ENCODE data around the gene CALHM5.

Gene CALHM5

GRCh38 chr6:116550796-116551195 lies 39.4 kb downstream of the CALHM5 start:
- DNase-seq (ENCODE audit: low read depth in 2 of 2) = no peak

- DNase-seq (ENCODE audit: low read depth in 2 of 2) = no peak
These were observed 42.0 kb downstream of the CALHM5 start, which contains the start of gene CALHM4 for GRCh38 chr6:116553451-116553850. CALHM4 (plus strand) TSS chr6:116553751; CDS start chr6:116553794, 43 bp downstream.

GRCh38 chr6:116556065-116556464 lies 44.6 kb downstream of the CALHM5 start:
- no peak for DNase-seq (ENCODE audit: low read depth in 2 of 2)

- no peak for DNase-seq (ENCODE audit: low read depth in 2 of 2)
These were observed 45.5 kb downstream of the CALHM5 start for GRCh38 chr6:116556814-116557415.

- DNase-seq (ENCODE audit: low read depth in 2 of 2) = no peak
These were observed 46.5 kb downstream of the CALHM5 start for GRCh38 chr6:116557893-116558292.

GRCh38 chr6:116560130-116560529 lies 48.7 kb downstream of the CALHM5 start:
- DNase-seq (ENCODE audit: low read depth in 2 of 2) = no peak

GRCh38 chr6:116561377-116562018 lies 50.1 kb downstream of the CALHM5 start:
- DNase-seq (ENCODE audit: low read depth in 2 of 2) = peak; percentile 13 to 34

GRCh38 chr6:116562019-116562403 lies 50.6 kb downstream of the CALHM5 start:
- DNase-seq (ENCODE audit: low read depth in 2 of 2) = no peak

- no peak for DNase-seq (ENCODE audit: low read depth in 2 of 2)
These were observed 51.2 kb downstream of the CALHM5 start for GRCh38 chr6:116562614-116563013.

- DNase-seq (ENCODE audit: low read depth in 2 of 2) = no peak
These were observed 52.4 kb downstream of the CALHM5 start for GRCh38 chr6:116563830-116564229.

GRCh38 chr6:116564311-116564710 lies 52.9 kb downstream of the CALHM5 start:
- no peak for DNase-seq (ENCODE audit: low read depth in 2 of 2)

GRCh38 chr6:116564921-116565872 lies 53.8 kb downstream of the CALHM5 start:
- no peak for DNase-seq (ENCODE audit: low read depth in 2 of 2)

GRCh38 chr6:116568111-116568510 lies 56.7 kb downstream of the CALHM5 start:
- DNase-seq (ENCODE audit: low read depth in 2 of 2) = no peak

- no peak for DNase-seq (ENCODE audit: low read depth in 2 of 2)
These were observed 57.6 kb downstream of the CALHM5 start for GRCh38 chr6:116568821-116569755.

GRCh38 chr6:116570856-116571682 lies 59.6 kb downstream of the CALHM5 start, which contains the start of gene RWDD1:
RWDD1 (plus strand) TSS chr6:116571504; CDS start chr6:116571583, 79 bp downstream.
- peak; percentile 96 to 98 for DNase-seq (ENCODE audit: low read depth in 2 of 2)

- no peak for DNase-seq (ENCODE audit: low read depth in 2 of 2)
These were observed 60.2 kb downstream of the CALHM5 start for GRCh38 chr6:116571683-116572000.

GRCh38 chr6:116572162-116572561 lies 60.7 kb downstream of the CALHM5 start:
- DNase-seq (ENCODE audit: low read depth in 2 of 2) = no peak
